Stimulated activated naive CD4-positive, alpha-beta T cell treated with Interleukin-2 at 50 U/mL for 16 hours (primary cell): ENCODE measurements around the gene KDM4B.

Source experiments
- DNase-seq: peaks from one replicate; lab custom pipeline; 2025; lab: John Stamatoyannopoulos, UW

Gene KDM4B

DNA sequence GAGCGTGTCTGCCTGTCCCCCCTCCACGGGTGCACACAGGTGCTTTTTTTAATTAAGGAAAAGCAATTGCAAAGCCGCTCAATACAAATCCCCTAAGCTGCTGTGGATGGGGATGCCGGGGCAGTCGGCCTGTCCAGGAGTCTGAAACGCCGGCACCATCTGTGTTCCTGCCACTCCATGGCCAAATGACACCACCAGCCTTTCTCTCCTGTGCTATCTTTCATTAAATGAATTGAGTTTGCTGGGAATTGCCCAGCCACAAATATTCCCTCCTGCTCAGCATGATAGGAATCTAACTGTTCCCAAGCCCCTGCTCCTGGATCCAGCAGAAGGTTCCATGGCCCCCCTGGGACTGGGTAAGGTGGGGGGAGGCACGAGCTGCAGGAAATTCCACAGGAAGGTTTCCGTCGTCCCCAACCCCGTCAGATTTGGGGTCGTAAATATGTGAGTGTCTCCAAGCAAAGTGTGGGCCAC is 139.2 kb downstream of the KDM4B start:
- no peak for DNase-seq

DNA sequence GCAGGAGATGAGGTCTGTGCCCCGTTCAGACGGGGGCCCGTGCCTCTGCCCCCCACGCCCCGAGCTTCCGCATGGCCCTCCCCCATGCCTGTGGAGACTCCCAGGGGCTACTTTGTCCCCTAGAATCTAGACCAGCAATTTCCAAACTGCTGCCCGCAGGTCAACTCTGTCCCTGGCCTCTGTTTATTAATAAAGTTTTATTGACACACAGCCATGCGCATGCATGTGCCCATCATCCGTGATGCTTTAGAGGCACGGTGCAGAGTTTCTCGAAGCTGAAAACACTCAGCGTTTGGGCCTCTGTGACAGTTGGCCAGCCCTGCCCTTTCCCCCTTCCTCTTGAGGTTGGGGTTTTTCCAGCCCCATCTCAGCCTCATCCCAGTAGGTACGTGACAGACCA is 140.0 kb downstream of the KDM4B start:
- DNase-seq = no peak

DNA sequence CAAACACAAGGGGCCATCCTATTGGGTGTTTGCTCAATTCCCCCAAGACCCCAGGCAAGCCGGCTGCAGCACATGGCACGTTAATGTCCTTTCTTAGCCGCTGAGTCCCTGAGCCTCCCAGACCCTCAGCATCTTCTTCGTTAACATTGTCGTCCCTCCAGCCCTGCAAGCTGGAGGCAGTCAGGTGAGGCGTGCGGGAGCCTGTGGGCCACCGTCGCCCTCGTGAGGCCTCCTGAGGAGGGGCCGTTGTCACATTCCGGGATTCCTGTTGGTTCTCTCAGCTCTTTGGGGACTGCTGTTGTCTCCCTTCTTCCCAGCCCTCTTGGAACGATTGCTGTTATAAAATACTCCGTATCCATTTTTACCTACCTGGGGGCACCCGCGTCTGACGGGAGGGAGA is 140.6 kb downstream of the KDM4B start:
- DNase-seq = no peak

DNA sequence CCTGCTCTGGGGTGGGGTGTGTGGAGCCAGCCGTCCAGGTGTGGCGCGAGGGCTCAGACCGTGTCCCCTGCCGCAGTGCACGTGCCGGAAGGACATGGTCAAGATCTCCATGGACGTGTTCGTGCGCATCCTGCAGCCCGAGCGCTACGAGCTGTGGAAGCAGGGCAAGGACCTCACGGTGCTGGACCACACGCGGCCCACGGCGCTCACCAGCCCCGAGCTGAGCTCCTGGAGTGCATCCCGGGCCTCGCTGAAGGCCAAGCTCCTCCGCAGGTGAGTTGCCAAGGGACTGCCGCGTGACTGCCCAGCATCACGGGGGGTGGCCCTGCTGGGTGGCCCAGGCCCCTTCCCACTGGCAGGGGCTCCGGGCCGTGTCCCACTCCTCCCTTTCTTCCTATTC is 141.6 kb downstream of the KDM4B start:
- no peak for DNase-seq

DNA sequence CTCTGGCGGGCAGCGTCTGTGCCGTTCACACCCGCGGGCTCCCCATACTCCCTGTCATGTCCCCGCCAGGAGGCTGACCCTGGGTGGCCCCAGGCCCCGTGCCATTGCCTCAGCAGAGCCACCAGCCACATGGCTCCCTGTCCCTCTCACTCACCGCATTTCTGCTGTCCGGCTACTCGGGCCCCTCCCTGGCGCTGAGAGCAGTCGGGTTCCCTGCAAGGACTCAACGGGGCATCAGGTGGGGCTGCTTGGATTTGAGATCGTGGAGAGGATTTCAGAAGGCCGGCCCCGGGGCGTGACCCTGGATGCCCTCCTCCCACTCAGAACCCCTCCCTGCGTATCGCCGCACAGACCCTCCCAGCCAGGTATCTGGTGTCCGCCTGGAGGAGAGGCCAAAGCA is 142.1 kb downstream of the KDM4B start:
- DNase-seq = no peak

DNA sequence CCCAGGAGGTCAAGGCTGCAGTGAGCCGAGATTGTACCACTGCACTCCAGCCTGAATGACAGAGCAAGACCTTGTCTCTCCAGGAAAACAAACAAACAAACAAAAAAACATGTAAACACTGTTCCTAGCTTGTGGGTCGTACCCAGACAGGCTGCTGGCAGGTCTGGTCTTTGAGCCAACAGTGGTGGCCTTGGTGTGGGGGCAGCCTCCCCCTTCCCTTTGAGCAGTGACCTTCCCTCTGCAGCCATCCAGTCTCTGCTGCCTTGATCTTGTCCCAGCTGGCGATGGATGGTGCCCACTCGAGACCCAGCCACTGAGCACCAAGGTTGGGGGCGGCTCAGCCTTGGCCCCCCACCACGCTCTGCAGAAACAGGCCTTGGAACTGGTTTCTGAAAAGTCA is 143.3 kb downstream of the KDM4B start:
- DNase-seq = no peak

DNA sequence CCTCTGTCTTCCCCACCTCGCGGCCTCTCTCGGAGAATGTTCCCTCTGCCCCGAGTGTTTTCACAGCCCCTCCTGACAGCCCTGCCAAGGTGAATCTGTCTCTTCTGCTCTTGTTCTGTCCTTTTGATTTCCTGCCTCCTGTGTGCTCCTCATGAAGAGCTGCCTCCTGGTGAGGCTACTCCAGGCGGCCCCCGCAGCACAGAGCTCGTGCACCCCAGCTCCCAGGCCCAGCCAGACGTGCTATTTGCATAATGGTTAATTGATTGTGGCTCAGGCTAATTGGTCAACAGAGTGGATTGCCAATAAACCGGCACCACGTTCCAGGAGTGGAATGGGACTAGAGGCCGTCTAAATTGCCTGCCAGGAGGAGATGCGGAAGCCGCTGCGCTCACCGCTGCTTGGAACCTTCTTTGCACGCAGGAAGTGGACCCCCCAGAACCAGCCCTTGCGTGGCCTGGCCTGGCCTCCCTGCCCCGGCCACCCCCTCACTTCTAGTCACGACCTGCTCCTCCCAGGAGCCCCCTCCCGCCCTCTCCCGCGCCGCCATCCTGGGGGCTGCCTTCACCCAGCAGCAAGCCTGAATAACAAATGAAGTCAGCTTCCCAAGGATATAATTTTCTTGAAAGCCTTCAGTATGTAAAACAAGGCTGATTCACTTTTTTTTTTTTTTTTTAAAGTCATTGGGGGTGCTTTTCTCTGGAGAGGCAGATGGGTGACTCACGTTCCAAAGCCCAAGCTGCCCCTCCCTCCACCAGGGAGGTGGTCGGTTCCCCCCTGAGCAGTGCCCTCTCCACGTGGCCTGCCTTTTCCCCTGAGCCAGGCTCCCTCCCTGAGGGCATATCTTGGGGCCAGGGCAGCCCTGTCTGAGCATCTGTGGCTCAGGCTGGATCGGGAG is 144.0 kb downstream of the KDM4B start:
- DNase-seq = no peak

DNA sequence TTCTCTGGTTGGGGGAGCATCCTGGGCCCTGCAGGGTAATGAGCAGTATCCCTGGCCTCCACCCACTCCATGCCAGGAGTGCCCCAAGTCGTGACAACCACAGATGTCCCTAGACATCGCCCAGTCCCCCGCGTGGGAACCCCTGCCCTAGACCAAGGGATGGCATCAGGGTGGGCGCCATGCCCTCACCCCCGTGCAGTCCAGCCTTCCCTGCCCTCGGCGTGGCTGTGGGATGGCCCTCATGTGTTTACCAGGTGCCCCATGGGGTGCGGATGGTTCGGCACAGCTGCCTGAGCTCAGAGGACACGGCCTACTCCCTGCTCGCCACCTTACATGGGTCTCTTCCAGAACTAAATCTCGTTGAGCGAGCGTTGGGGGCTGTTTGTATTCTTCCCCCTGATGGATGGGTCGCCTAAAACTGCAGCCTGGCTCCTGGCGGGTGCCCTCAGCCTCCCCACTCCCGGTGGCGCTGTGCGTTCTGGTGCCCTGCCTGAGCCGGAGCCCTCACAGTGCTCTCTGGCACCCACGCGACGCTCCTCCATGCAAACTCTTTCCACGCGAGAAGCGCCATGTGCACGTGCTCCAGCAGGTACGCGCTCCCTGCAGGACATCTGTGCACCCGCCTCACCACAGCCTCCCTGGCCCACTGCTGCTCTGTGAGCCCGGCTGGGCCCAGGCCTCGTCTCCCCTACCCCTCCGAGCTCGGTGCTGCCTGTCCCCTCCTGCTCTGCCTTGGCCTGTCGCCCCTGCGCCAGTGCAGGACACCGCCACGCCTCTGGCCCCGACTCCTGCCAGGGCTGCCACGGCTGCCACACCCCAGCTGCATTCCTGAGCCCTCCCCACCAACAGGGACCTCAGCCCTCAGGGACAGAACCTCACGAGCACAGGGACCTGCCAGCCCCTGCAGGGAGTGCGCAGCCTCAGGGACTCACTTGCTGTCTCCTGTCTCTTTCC is 145.0 kb downstream of the KDM4B start:
- no peak for DNase-seq

DNA sequence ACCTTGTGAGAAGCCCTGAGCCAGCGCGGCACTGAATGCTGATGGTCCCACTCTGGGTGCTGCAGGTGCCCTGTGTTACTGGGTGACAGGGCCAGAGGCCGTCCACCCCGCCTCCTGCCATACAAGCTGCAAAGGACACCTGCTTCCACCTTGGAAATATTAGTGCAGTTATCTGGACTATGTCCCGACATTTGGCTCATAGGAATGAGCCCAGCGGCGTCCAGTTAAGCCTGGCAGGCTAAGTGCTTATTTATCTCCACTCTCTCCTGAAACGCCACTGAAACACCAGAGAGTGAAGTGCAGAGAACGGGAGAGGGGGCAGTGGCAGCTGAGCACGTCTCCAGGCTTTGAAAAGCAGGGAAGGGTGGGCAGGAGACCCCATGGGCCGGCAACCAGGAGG is 145.8 kb downstream of the KDM4B start:
- no peak for DNase-seq

DNA sequence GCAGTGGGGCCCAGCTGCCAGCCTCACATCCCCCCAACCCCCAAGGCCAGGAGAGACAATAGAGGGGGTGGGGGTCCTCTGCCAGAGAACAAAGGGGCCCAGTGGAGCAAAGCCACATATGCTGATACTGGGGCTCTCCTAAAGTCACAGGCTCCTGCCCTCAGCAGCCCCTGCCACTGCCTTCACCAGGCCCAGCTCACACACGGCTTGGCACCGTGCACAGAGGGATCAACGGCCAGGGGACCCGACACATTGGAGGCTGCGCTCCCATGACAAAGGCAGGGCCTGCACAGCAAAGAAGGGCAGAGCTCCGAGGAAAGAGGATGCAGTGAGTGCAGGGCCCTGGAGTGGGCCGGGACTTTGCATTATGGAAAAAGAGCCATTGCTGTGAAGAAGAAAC is 146.4 kb downstream of the KDM4B start:
- no peak for DNase-seq

DNA sequence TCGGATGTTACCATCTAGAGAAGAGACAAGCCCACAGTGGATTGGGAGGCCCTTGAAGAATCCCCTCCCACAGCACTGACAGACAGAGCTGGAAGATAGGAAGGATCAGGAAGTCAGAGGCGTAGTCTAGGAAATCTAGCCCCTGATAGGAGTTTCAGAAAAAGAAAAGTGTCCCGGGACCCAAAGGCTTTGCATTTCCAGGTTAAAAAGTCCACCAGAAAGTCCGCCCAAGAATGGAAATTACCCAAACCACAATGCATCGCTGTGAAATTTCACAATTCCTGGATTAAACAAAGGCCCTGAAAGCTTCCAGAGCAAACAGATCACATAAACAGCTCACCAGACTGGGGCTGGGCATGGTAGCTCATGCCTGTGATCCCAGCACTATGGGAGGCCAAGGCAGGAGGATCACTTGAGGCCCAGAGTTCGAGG is 146.9 kb downstream of the KDM4B start:
- no peak for DNase-seq

DNA sequence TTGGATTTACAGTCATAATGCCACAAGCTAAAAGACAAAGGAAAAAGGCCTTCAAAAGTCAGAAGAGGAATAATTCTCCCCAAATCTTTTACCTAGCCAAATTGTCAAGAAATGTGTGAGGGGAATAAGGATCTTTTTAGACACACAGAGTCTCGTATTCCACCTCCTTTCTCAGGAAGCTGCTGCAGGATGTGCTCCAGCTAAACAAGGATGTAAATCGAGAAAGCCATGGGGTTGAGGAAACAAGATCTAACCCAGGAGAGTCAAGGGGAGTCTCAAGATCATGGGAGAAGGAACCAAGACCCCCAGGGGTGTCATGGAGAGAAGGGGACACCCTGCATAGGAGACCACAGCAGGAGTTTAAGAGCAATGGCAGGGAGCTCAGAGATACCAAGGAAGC is 147.4 kb downstream of the KDM4B start:
- DNase-seq = no peak

DNA sequence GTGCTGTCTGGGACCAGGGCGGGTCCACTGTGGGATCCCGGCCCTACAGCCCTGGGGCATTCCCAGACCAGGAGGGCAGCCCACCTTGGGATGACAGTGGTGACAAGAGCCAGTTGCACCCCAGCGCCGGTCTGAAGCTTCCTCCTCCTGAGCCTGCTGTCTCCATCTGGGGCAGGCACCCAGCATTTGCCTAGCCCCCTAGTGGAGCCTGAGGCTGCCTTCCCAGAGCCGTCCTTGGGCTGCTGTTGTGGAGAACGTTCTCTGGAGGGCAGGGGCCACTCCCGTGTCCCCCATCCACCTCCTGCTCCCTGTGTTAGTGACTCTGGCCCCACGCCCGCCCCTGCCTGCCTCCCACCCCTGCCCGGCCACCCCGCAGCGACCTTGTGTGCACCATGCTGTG is 148.5 kb downstream of the KDM4B start:
- no peak for DNase-seq

DNA sequence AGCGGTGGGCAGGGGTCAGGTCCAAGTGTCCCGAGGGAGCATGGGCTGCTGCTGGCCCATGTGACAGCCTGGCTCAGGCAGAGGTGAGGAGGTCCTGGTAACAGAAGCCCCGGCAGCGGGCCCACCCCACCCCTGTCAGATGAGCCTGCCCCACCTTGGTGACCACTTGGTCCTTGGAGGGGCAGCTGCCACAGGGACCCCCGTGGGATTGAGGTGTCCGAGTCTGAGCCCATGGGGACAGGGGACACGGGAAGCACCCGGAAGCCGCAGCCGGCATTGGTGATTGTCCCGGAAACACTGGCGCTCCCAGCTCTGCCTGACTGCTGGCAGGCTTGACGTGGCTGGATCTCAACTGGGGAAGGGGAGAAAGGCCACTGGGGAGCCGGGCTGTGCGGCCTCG is 149.1 kb downstream of the KDM4B start:
- no peak for DNase-seq

DNA sequence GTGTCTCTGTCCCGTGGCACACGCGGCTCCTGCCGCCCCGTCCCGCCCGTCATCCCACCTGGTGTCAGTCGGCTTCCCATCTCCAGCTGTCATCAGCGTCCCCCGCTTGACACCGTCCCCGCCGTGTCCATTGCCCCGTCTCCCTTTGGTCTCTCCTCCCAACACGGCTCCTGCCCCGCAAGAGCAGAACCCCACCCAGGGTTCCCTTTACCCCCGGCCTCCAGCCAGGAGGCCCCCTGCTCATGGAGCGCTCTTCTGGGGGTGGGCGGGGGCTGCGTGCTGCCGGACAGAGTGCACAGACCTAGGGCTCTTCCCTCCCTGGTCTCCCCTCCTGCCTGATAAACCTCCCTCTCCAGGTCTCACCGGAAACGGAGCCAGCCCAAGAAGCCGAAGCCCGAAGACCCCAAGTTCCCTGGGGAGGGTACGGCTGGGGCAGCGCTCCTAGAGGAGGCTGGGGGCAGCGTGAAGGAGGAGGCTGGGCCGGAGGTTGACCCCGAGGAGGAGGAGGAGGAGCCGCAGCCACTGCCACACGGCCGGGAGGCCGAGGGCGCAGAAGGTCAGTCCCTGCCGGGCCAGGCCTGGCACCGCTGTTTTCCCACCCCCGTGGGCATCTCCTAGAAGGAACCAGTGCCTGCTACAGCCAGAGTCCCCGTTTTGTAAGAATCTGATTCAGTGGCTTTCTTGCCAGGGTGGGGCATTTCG is 150.5 kb downstream of the KDM4B start:
- no peak for DNase-seq

DNA sequence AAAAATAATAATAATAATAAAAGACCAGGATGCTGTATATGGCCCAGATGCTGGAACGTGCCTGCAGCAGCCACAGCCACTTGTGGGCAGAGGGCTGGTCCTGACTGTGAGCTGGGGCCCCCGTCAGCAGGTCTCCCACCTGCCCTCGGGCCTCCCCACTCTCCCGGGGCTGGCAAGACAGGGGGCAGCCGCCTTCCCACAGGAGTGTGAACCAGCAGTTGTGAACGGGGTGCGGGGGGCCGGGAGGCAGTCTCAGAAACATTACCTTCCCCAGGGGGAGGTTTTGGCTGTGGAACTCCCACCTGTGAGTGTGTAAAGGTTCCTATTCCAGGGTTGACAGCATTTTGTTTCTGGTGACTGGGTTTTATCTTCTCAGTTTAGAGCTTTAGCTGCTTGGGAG is 151.4 kb downstream of the KDM4B start:
- no peak for DNase-seq

DNA sequence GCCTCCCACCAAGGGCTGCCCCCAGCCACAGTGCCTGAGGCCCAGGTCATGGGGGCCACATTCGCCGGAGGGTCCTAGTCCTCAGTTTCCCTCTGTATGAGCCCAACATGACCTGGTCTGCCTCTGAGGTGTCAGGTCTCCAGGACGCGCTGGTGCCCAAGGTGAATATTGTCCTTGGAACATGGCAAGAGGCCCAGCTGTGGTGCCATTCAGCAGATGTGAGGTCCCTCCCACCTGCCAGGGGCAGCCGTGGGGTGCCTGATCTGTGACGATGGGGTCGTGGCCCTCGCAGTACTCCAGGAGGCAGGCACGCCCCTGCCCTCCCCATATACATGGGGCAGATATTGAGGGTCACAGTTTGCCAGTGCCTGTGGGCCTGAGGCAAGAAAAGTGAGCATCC is 151.9 kb downstream of the KDM4B start:
- no peak for DNase-seq

DNA sequence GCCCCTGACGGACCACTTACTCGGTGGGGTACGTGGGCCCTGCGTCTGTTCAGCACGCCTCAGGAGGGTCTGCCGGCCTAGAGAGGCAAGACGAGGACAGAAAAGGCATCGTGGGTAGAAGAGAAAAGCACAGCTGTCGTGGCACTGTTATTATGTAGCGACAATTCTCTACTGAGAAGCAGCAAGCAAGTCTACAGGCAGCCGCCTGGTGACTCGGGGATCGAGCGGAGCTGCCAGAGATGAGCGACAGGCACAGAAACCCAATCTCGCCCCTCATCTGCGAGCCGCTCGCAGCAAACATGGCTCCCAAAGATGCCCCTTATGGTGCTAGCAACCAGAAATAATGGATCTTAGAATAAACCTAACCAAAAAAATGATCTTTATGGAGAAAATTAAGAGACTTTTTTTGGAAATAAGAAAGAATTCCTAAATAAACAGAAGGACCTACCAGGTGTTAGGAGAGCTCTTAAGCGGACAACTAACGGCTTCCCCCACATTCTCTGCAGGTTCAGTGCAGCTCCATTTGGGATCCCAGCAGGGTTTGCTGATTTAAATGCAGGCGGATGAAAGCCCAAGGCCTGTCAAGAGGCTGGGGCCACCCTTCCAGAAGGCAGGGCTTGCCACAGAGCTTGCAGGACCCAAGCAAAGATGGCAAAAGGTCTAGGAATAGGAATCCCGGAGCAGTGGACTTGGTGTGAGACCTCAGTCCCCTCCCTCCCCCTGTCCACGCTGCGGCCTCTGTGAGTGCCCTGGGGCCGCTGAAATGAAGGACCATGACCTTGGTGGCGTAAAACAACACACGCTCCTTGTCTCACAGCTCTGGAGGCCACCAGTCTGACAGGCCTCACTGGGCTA is 152.6 kb downstream of the KDM4B start:
- no peak for DNase-seq

DNA sequence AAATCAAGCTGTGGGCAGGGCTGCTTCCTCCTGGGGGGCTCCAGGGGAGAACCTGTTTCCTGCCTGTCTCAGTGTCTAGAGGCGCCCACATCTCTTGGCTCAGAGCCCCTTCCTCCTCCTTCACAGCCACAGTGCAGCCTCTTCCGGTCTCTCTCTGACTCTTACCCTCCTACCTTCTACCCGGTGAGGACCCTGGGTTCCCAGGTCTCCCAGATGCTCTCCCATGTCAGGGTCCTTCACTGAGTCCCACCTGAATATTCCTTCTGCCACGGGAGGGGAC is 153.1 kb downstream of the KDM4B start:
- DNase-seq = no peak

DNA sequence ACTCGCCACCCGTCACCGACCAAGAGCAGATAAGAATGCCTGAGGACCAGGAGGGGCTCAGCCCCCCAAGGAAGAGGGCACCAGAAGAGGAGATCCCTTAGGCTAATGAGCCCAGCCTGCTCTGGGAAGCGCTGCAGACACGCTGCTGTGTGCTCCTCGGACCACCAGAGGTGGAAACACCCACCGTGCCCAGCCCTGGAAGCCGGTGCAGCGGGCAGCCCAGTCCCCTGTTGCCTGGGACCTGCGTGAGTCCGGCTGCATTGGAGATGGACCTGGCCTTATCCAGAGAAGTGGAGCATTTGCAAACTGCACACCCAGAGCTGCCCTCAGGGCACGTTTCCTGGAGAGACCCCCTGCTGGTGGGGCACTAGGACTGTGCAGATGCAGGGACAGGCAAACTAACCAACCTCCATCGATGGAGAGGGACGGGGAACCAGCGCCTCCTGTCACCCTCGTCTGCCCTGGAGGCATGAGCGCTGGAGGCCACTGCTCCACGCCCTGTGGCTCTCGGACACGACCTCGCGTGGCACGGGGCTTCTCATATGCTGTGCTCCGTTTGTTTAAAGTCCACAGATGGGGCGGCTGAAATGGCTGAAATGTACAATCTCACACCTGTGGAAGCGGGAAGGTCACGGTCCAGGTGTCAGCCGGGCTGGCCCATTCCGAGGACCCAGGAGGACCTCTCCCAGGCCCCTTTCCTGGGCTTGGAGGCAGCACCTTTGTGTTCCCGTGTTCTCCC is 153.9 kb downstream of the KDM4B start:
- DNase-seq = no peak

DNA sequence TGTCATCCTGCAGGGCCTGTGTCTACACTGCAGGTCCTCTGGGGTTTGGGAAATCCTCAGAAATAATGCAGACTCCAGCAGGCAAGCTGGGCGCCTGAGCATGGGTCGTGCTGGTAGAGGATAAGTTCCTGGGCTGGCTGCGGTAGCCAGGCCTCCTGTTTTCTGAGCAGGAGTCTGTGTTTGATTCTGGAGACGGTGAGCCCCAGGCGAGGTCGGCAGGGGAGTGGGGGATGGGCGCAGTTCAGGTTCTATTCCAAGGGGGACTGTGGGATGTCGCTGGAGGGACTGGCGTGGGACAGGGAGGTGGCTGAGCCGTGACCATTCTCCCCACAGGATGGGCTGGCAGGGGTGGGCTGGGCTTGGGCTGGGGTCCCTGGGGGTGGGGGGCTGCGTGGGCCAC is 154.7 kb downstream of the KDM4B start:
- no peak for DNase-seq
